Measurements from ENCODE around the gene ABHD17A.

ABHD17A gene

DNA sequence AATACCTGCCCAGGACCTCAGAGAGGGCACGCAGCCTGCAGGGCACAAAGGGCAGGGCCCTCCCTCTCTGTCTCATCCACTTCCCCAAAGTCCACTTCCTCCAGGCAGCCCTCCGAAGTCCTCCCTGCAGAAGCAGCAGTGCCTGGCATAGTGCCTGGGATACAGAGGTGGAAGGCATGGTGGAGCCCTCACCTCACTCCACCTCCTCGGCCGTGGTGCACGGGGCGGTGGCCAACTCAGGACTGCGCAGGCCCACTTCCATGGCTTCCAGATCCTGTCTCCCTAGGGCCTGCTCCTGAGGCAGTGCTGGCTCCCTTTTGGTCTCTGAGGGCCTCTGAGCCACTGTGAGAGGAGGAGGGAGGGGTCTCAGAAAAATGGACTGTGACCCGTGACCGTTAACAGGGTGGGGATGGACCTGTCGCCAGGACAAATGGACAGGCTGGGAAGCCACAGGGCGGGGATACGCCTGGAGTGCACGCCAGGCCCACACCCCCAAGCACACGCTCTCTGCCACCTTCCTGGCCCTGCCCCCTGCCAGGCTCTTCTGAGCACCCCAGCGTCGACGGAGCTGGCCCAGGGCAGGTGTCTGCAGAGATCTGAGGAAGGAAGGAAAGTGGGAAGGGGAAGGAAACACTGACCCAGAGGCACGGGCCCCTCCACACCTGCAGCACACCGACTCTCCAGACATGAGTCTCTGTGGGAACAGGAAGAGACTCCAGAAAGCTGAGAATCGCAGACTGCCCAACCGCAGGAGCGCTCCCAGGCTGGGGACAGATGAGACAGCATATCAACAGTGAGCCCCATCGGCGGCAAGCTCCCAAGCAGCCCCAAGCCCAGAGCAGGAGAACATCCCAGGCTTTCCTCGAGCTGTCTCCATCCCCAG, 45.4 kb downstream of the ABHD17A start:
- no peak for DNase-seq (ENCODE audit: low read depth in 2 of 2)

- no peak for DNase-seq (ENCODE audit: low read depth in 2 of 2)
Measured at GRCh38 chr19:1837625-1838105, 47.6 kb downstream of the ABHD17A start.

- no peak for DNase-seq (ENCODE audit: low read depth in 2 of 2)
Measured at GRCh38 chr19:1837222-1837565, 48.1 kb downstream of the ABHD17A start.

DNA sequence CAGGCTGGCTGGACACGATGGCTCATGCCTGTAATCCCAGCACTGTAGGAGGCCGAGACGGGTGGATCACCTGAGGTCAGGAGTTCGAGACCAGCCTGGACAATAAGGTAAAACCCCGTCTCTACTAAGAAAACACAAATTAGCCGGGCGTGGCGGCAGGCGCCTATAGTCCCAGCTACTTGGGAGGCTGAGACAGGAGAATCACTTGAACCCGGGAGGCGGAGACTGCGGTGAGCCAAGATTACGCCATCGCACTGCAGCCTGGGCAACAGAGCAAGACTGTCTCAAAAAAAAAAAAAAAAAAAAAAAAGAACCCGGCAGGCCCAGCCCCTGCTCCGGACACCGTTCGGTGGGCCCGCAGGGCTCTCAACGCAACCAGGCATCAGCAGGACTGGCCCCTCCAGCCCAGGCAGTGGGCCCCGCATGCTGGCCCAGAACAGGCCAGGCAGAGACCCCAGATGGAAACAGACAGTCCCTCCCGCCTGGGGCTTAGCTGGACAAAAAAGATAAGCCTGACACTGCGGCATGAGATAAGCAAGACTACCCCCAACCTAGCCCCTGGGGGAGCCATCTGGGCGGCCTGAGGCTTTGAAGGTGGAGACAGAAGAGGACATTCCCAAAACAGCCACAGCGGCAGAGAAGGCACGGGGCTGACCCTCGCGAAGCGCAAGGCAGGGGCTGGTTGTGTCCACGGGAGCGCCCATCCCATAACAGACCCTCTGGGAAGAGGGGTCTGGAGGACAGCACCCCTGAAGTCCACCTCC, 48.7 kb downstream of the ABHD17A start:
- no peak for DNase-seq (ENCODE audit: low read depth in 2 of 2)

DNA sequence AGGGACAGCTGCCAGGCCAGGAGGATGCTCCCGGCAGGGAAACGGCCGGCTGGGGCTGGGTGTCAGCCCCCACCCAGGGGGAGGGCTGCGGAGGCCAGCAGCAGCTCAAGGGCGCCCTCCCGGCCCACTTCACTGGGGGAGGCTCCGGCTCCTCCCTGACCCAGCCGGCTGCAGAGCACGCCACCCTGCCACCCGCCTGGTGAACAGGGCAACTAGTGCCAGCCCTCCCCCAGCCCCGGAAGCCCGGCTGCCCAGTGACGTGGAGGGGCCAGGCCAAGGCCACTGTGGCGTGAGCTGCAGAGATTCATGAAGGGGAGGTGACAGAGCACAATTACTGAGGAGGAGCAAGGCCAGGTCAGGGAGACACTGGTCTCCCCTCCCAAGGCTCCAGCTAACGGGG, 51.8 kb downstream of the ABHD17A start:
- no peak for DNase-seq (ENCODE audit: low read depth in 2 of 2)

DNA sequence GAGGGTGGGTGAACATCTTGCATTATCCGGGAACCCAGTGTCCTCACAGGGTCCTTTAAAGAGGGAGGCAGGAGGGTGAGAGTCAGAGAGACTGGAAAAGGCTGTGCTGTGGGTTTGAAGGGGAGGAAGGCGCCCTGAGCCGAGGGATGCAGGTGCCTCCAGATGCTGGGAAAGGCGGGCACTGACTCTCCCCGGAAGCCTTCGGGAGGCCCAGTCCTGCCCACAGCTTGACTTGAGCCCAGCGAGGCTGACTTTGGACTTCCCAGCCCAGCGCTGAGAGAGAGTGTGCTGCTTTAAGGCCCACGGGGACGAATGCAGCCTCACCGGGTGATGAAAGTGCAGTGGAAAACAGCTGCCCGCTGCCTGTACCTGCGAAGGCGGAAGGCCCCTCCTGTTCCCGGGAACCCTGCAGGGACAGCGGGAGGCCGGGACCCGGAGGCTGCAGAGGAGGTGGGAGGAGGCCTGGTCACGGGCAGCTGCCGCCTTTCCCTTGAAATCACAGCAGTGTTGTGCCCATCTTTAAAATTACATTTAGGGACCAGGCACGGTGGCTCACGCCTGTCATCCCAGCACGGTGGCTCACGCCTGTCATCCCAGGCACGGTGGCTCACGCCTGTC, 53.1 kb downstream of the ABHD17A start:
- no peak for DNase-seq (ENCODE audit: low read depth in 2 of 2)

DNA sequence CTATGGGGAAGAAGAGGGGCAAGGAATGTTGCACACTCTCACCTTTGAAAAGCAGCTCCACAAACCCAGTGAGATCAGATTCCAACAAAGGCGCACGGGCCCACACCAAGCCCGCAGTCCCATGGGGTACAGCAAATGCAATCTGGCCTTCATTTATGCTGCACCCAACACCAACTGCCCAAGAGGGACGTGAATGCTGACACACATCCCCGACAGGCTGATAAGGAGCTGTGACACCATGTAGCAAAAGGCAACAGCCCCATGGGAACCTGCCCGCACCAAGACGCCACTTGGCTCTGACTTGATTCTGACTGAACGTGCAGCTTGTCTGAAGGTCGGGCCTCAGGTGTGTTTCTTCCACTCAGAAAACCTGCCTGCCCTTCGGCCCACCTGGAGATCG, 54.3 kb downstream of the ABHD17A start:
- no peak for DNase-seq (ENCODE audit: low read depth in 2 of 2)

- no peak for DNase-seq (ENCODE audit: low read depth in 2 of 2)
Measured at GRCh38 chr19:1830568-1830967, 54.7 kb downstream of the ABHD17A start.

DNA sequence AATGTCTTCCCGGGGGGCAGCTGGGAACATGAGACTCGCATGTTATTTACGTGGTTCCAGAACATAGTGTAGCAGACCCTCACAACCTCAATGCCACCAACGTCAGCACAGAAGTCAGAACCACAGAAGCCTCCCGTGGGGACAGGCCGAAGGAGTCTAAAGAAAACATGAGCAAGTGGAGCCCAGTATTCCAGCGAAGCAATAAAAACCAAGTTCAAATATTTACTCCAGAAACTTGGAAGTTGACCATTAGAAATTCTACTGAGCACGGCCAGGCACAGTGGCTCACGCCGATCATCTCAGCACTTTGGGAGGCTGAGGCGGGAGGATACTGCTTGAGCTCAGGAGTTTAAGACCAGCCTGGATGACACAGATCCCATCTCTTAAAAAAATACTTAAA, 55.3 kb downstream of the ABHD17A start:
- DNase-seq (ENCODE audit: low read depth in 2 of 2), result no peak

DNA sequence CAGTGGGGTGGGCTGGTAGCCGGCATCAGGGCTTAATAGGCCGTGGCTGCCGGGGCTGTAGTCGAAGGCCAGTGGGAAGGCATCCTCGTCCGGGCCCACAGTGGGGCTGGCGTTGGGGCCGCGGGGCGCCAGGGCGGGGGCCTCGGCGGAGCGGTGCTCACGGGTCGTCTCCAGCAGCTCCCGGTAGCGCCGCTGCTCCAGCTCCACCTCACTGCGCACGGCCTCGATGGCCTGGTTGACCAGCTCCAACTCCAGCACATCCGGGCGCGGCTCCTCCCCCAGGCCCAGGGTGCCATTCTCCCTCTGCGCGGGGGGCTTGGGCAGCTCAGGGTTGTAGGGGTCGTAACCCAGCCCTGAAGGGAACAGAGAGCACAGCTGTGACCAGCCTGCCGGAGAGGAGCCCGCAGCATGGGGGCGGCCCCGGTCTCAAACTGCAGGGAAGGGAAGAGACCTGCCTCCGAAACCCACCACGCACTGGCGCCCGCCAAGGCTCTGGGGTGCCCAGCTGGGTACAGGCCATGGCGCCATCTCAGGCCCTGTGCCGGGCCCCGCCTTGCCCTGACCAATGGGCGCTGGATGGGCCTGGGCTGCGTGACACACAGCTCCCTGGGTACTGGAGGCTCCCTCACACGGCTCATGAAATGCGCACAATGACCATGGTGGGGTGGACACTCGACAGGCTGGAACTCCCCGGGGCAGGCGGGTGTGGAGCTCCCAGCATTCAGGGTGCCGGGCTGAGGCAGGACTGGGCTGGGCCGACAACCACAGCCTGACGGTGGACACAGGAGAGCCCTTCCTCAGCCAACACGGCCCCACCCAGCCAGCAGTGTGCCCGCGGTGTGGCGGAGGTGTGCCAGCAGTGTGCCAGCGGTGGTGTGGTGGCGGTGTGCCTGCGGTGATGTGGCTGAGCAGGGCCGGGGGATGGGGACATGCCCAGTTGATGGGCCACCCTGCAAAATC, 56.7 kb downstream of the ABHD17A start:
- no peak for DNase-seq (ENCODE audit: low read depth in 2 of 2)

DNA sequence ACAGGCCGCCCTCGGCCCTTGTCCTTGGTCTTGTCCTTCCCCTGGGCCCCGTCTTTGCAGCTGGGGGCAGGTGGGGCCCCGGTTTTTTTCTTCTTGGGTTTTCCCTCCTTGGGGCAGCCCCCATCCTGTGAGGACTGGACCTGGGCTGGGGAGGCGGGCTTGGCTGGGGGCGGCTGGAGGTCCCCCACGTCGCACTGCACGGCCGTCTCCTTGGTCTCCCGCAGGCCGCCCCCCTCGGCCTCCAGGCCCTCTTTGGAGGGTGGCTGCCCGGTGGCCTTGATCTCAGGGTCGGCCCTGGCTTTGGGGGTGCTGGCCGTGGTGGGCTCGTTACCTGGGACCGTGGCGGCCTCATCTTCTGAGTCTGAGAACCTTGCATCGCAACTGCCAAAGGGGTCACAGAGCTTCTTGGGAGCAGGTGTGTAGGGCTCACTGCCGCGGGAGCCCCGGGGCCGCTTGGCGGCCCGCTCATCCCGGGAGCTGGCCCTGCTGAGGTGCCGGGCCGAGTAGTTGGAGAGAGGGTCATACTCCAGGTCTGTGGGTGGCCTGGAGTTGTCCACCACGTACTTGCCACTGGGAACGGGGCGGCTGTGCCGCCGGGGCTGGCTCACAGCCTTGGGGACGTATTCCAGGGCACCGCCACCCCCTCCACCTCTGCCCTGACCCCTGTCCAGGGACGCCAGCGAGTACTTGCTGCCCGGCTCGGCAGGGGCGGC, 57.6 kb downstream of the ABHD17A start:
- no peak for DNase-seq (ENCODE audit: low read depth in 2 of 2)
